Left ventricle myocardium inferior (tissue), 1 donor: Measurements from ENCODE around the gene PCSK7. TPM values are rescaled to one million over a fixed set of nuclear protein-coding genes. Genes with fewer than 3 reads are reported as not detected.
"Not testable (repeated sequence)": the region's sequence is repeated elsewhere in the genome, so short reads cannot be mapped to it uniquely, and the experiment has no call there.

Source experiments
- DNase-seq: peaks from one replicate; pipeline ENCODE4 v3.0.0-alpha.2; 2020
- H3K27ac ChIP-seq: fragments of 200-600 bp; replicated peaks from 2 replicates; pipeline ENCODE4 v1.8.0; 2021
- H3K27me3 ChIP-seq: fragments of 200-600 bp; 2 replicates; pipeline ENCODE4 v1.8.0; 2021; ENCODE audit warnings: low read depth
- H3K36me3 ChIP-seq: fragments of 200-600 bp; 2 replicates; pipeline ENCODE4 v1.8.0; 2021
- H3K4me1 ChIP-seq: fragments of 200-600 bp; 2 replicates; pipeline ENCODE4 v1.8.0; 2021
- H3K4me3 ChIP-seq: fragments of 200-600 bp; 2 replicates; pipeline ENCODE4 v1.8.0; 2021; ENCODE audit warnings: mild to moderate bottlenecking, moderate library complexity
- H3K9me3 ChIP-seq: fragments of 200-600 bp; replicated peaks from 2 replicates; pipeline ENCODE4 v1.8.0; 2021
- CTCF ChIP-seq: fragments of 200-600 bp; IDR thresholded peaks from 2 replicates; pipeline ENCODE4 v1.8.0; 2021; ENCODE audit warnings: antibody characterized with exemption, mild to moderate bottlenecking, borderline replicate concordance
- intact Hi-C: fragments of 100-400 bp; cut with micrococcal nuclease; formaldehyde crosslinking; loops from one replicate; pipeline ENCODE4 v1.11.0; 2022
- total RNA-seq: library from RNA; stranded (reverse); fragmentation: NEBNext Ultra II Directional; extraction: Animal tissue kit (Norgen Biotek cat#: 25700); gene quantifications from one replicate; pipeline ENCODE4 v1.2.1, GENCODE V29; 2021
- donor health status: DM: no; HTN: yes; CAD: no; lungs with severe emphysema.

Gene PCSK7
- total RNA-seq, 1 donor from 2014 or later: 24.0 TPM

- H3K4me1 ChIP-seq: no peaks in the 10 kb centered on the region
- intact Hi-C loops: no loop called here
- no peak overlapping the region for H3K27ac ChIP-seq
- no peak for DNase-seq
- no peak overlapping the region for H3K4me3 ChIP-seq
- H3K9me3 ChIP-seq: peaks cover 6% of the 10 kb centered on the region
- no peak for TF ChIP-seq CTCF
- peaks cover 36% of the 10 kb centered on the region for H3K36me3 ChIP-seq
- H3K27me3 ChIP-seq: no peaks in the 10 kb centered on the region
Measured at GRCh38 chr11:117271208-117271607, 39.3 kb upstream of the PCSK7 start.

DNA sequence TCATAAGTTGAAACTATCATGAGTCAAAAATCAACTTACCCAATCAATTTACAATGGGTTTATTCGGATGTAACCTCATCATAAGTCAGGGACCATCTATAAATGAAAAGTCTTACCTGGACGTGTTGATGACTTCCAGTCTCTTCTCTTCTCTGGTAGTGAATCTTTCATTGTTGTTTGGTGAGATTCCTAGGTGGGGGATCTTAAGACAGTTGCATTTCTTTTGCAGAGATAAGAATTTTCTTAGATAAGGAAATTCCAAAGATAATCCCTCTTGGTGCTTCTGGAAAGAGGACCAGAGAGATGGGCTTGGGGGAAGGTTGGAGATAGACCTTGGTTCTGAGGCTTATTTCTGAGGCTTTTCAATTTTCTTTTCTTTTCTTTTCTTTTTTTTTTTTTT is 38.0 kb upstream of the PCSK7 start:
- peaks cover 41% of the 10 kb centered on the region for H3K36me3 ChIP-seq
- TF ChIP-seq CTCF: no peak
- no peaks in the 10 kb centered on the region for H3K27me3 ChIP-seq
- intact Hi-C loops: no loop called here
- no peak overlapping the region for H3K4me3 ChIP-seq
- H3K4me1 ChIP-seq: no peaks in the 10 kb centered on the region
- H3K27ac ChIP-seq: no peak overlapping the region
- H3K9me3 ChIP-seq: peaks cover 6% of the 10 kb centered on the region
- DNase-seq: no peak

DNA sequence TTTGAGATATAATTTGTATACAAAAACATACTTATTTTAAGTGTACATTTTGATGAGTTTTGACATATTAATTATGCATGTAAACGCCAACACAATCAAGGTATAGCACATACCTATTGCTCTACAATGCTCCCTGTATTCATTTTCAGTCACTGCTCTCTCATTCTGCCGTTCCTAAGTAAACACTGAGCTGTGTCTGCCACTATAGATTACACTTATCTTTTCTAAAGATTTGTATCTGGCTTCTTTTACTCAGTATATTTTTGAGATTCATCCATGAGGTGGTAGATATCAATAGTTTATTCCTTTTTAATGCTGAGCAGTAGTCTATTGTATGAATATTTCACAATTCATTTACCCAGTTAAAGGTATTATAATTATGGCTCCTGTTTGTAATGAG is 33.9 kb upstream of the PCSK7 start:
- H3K4me1 ChIP-seq: no peaks in the 10 kb centered on the region
- TF ChIP-seq CTCF: no peak
- DNase-seq: no peak
- H3K9me3 ChIP-seq: no peaks in the 10 kb centered on the region
- no peak overlapping the region for H3K4me3 ChIP-seq
- no peaks in the 10 kb centered on the region for H3K27me3 ChIP-seq
- no peak overlapping the region for H3K27ac ChIP-seq
- H3K36me3 ChIP-seq: peaks cover 61% of the 10 kb centered on the region
- intact Hi-C loops: no loop called here

- peaks cover 69% of the 10 kb centered on the region for H3K36me3 ChIP-seq
- H3K4me3 ChIP-seq, intact Hi-C loops: not testable (repeated sequence)
Measured at GRCh38 chr11:117264624-117265323, 32.9 kb upstream of the PCSK7 start.

GRCh38 chr11:117259417-117259816 is 27.5 kb upstream of the PCSK7 start:
- H3K4me1 ChIP-seq: no peaks in the 10 kb centered on the region
- H3K36me3 ChIP-seq: peaks cover 66% of the 10 kb centered on the region
- intact Hi-C loops: no loop called here
- no peak overlapping the region for H3K4me3 ChIP-seq
- no peak for DNase-seq
- no peaks in the 10 kb centered on the region for H3K27me3 ChIP-seq
- H3K9me3 ChIP-seq: no peaks in the 10 kb centered on the region
- TF ChIP-seq CTCF: no peak
- H3K27ac ChIP-seq: no peak overlapping the region

More at GRCh38 chr11:117264624-117265323, 32.9 kb upstream of the PCSK7 start:
- not testable (repeated sequence) for DNase-seq, H3K27me3 ChIP-seq, H3K4me1 ChIP-seq, H3K9me3 ChIP-seq, H3K27ac ChIP-seq

DNA sequence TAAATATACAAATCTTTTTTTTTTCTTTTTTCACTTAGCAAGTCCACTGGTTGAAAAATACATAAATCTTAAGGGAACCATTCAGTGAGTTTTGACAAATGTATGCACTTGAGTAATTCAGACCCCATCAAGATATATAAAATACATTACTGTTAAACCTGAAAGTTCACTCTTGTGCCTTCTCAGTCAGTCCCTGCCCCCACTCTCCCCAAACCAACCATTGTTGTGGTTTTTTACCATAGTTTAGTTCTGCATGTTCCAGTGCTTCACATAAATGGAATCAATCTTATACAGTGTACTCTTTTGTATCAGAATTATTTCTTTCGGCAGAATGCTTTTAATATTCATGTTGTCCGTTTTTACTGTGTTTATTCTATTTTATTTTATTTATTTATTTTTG is 26.7 kb upstream of the PCSK7 start:
- intact Hi-C loops: no loop called here
- Histone ChIP-seq H3K4me1 (no peaks in the 10 kb centered on the region), H3K4me3 (no peak overlapping the region), H3K27ac (no peak overlapping the region), H3K9me3 (no peaks in the 10 kb centered on the region), H3K36me3 (peaks cover 68% of the 10 kb centered on the region), H3K27me3 (no peaks in the 10 kb centered on the region)
- TF ChIP-seq CTCF: no peak
- no peak for DNase-seq
